Measurements from ENCODE around the gene GPRC5A. TPM values are rescaled to one million over a fixed set of nuclear protein-coding genes. Genes with fewer than 3 reads are reported as not detected.

GPRC5A gene
- total and polyA plus RNA-seq, 2 donors (not counting 3 experiments of a cell fraction or from before 2014, with no cell fraction given): 22.7 to 86.4 TPM

DNA sequence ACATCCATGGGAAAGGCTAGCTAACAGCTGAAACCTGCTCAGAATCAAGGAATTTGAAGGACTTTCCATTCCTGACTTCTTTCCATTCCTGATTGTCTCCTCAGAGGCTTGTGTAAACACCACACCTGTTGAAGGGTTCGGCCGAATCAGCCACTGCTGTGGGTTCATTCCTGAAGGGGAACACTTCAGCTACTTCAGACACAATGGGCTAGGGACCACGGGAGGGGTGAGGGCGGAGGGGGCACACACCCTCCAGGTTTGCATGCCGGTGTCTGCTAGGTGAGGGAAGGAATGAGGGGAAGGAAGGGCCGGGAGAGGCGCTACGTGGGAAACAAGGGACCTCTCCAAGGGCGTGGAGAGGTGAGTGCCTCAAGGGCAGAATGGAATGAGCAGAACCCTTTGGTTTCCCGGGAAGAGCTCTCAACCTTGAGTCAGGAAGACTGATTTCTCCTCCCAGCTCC lies 1.3 kb downstream of the GPRC5A start:
- TF ChIP-seq EZH2 (IDR thresholded peaks at IDR 0.05; ENCODE audit: borderline replicate concordance, low read depth, low read length, severe bottlenecking): no peak
- TF ChIP-seq POLR2AphosphoS5 (IDR thresholded peaks at IDR 0.05; ENCODE audit: insufficient read depth, low read depth, low read length): no peak
- no peak for TF ChIP-seq GATA2 (IDR thresholded peaks at IDR 0.05; ENCODE audit: insufficient read depth, insufficient read length, low read depth, low read length)
- TF ChIP-seq POLR2A (IDR thresholded peaks at IDR 0.05; ENCODE audit: low read depth, low read length): no peak
- TF ChIP-seq FOS (IDR thresholded peaks at IDR 0.05; ENCODE audit: borderline replicate concordance, insufficient read depth, low read length): no peak
- TF ChIP-seq, protein P1, sequence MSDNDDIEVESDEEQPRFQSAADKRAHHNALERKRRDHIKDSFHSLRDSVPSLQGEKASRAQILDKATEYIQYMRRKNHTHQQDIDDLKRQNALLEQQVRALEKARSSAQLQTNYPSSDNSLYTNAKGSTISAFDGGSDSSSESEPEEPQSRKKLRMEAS (IDR thresholded peaks at IDR 0.05; ENCODE audit: insufficient read depth, insufficient read length): no peak
- TF ChIP-seq MYC (IDR thresholded peaks at IDR 0.05; ENCODE audit: low read depth, low read length): no peak
- TF ChIP-seq, protein P2, sequence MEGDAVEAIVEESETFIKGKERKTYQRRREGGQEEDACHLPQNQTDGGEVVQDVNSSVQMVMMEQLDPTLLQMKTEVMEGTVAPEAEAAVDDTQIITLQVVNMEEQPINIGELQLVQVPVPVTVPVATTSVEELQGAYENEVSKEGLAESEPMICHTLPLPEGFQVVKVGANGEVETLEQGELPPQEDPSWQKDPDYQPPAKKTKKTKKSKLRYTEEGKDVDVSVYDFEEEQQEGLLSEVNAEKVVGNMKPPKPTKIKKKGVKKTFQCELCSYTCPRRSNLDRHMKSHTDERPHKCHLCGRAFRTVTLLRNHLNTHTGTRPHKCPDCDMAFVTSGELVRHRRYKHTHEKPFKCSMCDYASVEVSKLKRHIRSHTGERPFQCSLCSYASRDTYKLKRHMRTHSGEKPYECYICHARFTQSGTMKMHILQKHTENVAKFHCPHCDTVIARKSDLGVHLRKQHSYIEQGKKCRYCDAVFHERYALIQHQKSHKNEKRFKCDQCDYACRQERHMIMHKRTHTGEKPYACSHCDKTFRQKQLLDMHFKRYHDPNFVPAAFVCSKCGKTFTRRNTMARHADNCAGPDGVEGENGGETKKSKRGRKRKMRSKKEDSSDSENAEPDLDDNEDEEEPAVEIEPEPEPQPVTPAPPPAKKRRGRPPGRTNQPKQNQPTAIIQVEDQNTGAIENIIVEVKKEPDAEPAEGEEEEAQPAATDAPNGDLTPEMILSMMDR (IDR thresholded peaks at IDR 0.05; ENCODE audit: extremely low read depth in 1 of 2, insufficient read depth in 1 of 2, low read depth in 1 of 2, low read length in 2 of 2): no peak
- TF ChIP-seq JUN (IDR thresholded peaks at IDR 0.05; ENCODE audit: borderline replicate concordance, insufficient read depth, insufficient read length, low read depth): no peak
- no peak for FAIRE-seq

More for the DNA sequence above, 1.3 kb downstream of the GPRC5A start:
- intact Hi-C loops (cut with micrococcal nuclease) (loop anchor here (5.0 kb wide), 1 partner anchor 105 kb away; the partner anchor contains the start of gene APOLD1), dilution Hi-C loops (cut with MboI; ENCODE audit: extremely low pct_ligation_motif_present, low sequenced_read_pairs) (no loop called here)
- ChIA-PET POLR2A (interaction anchor here (2.6 to 2.7 kb wide), 2 partner anchors 20 to 55 kb away, joined by 15 to 21 read pairs; no protein-coding TSS in a partner anchor), CTCF (interaction anchor here (1.0 to 4.2 kb wide), 5 partner anchors 20 to 155 kb away, joined by 3 to 106 read pairs (median 25); no protein-coding TSS in a partner anchor)
- no peaks in the 10 kb centered on the region for H3K36me3 ChIP-seq (ENCODE audit: control insufficient read depth in 2 of 2, extremely low read depth in 1 of 2, insufficient read depth in 2 of 2, low read length in 2 of 2)
- no peak for DNase-seq (ENCODE audit: low read depth, low spot score)
- no peaks in the 10 kb centered on the region for H3K9me3 ChIP-seq (replicated peaks; ENCODE audit: control insufficient read depth, insufficient read depth, low read length)
- no peak overlapping the region for H3K9ac ChIP-seq (replicated peaks; ENCODE audit: extremely low read depth, insufficient read depth, low read length)
- no peak overlapping the region for H3K4me3 ChIP-seq (replicated peaks in 1 of 3; ENCODE audit: insufficient read depth in 1 of 3, low read depth in 1 of 3, low read length in 3 of 3)
- no peak overlapping the region for H2AFZ ChIP-seq (ENCODE audit: low read depth, low read length)
- H3K79me2 ChIP-seq (ENCODE audit: control insufficient read depth, insufficient read depth, low read length): peaks cover 9% of the 10 kb centered on the region
- no peak overlapping the region for H3K4me2 ChIP-seq (ENCODE audit: insufficient read depth, low read length)
- no peaks in the 10 kb centered on the region for H4K20me1 ChIP-seq (replicated peaks; ENCODE audit: control insufficient read depth, extremely low read depth, insufficient read depth, low read length)
- no peaks in the 10 kb centered on the region for H3K9me1 ChIP-seq (replicated peaks; ENCODE audit: control insufficient read depth, extremely low read depth, insufficient read depth, low read length)
- no TSS peak for BruUV-seq (replicated peaks)
- H3K27me3 ChIP-seq (ENCODE audit: control insufficient read depth in 2 of 2, insufficient read depth in 2 of 2, low read length in 2 of 2): no peaks in the 10 kb centered on the region
- no peak overlapping the region for H3K27ac ChIP-seq (ENCODE audit: insufficient read depth, low read depth, low read length)
- peaks cover 18% of the 10 kb centered on the region for H3K4me1 ChIP-seq (ENCODE audit: control insufficient read depth, extremely low read depth, insufficient read depth, low read length)
